HepG2 (cell line): ENCODE data around the gene GORASP2. TPM values are rescaled to one million over a fixed set of nuclear protein-coding genes. Genes with fewer than 3 reads are reported as not detected.

Source experiments
- ATAC-seq: fragments of 200-7000 bp; cut with Tn5 transposase; 3 replicates; pipeline ENCODE4 v1.9.1; 2020; ENCODE audit warnings: mild to moderate bottlenecking, moderate library complexity
- BruUV-seq: library from RNA; stranded (reverse); fragments of 400-500 nt; replicated peaks from 2 replicates; lab custom pipeline; 2021; lab: Mats Ljungman, UMichigan
- CTCF ChIA-PET: fragments of 300-600 bp; formaldehyde crosslinking; extraction: SDS; loops from one replicate; lab custom pipeline; 2021; ENCODE audit warnings: low total read pairs, inconsistent platforms, low intra/inter-chr PET ratio; lab: Yijun Ruan, JAX
- POLR2A ChIA-PET: fragments of 350-600 bp; sonication (Branson Sonifier 250); formaldehyde crosslinking; loops from one replicate; lab custom pipeline; 2020; ENCODE audit warnings: antibody characterized with exemption, inconsistent platforms; lab: Yijun Ruan, JAX
- DNase-seq: peaks from one replicate; pipeline ENCODE4 v3.0.0-alpha.2; 2015; ENCODE audit warnings: low spot score
- FAIRE-seq: peaks from 3 replicates; lab custom pipeline; 2011; peaks lifted over from hg19 to GRCh38; lab: Jason Lieb, UNC
- H2AFZ ChIP-seq: one replicate; pipeline ENCODE4 v1.6.1; 2011; ENCODE audit warnings: low read length, inconsistent platforms
- H3K27ac ChIP-seq: fragments of 300-600 bp; 3 replicates; pipeline ENCODE4 v1.8.0; 2011; ENCODE audit warnings: mixed run types, mild to moderate bottlenecking, mixed read lengths, low read length, inconsistent platforms; ENCODE audit not compliant: insufficient read depth; ENCODE audit errors: extremely low read length
- H3K27me3 ChIP-seq, 2 experiments: fragments of 200-600 bp in 1 of 2; 2 replicates in 1 of 2; 3 replicates in 1 of 2; pipeline versions ENCODE4 v1.6.0 to v1.8.0; 2011; ENCODE audit warnings: low read length in 2 of 2, mild to moderate bottlenecking in 2 of 2, moderate library complexity in 2 of 2, inconsistent platforms in 1 of 2; ENCODE audit not compliant: insufficient read depth in 2 of 2, control insufficient read depth in 1 of 2
- H3K36me3 ChIP-seq, 2 experiments: fragments of 200-600 bp in 1 of 2; replicated peaks in 1 of 2; 2 replicates in 1 of 2; 3 replicates in 1 of 2; pipeline versions ENCODE4 v1.5.1 to v1.8.0; 2011; ENCODE audit warnings: low read length in 2 of 2, inconsistent platforms in 1 of 2; ENCODE audit not compliant: insufficient read depth in 2 of 2, control insufficient read depth in 1 of 2
- H3K4me1 ChIP-seq: 2 replicates; pipeline ENCODE4 v1.5.1; 2012; ENCODE audit warnings: low read length, inconsistent platforms; ENCODE audit not compliant: insufficient read depth
- H3K4me2 ChIP-seq: 2 replicates; pipeline ENCODE4 v1.6.0; 2011; ENCODE audit warnings: low read depth, low read length, inconsistent platforms
- H3K4me3 ChIP-seq, 3 experiments: fragments of 200-600 bp in 1 of 3; sonication (generic), shearing (Covaris generic) in 1 of 3; replicated peaks in 1 of 3; 2 replicates each; pipeline ENCODE4 v1.5.1; 2011 to 2016; ENCODE audit warnings: low read length in 3 of 3, inconsistent platforms in 2 of 3, low read depth in 2 of 3, mild to moderate bottlenecking in 2 of 3, control low read depth in 1 of 3, mixed read lengths in 1 of 3; ENCODE audit not compliant: insufficient read depth in 1 of 3
- H3K79me2 ChIP-seq: one replicate; pipeline ENCODE4 v1.6.1; 2011; ENCODE audit warnings: low read length, inconsistent platforms; ENCODE audit not compliant: insufficient read depth
- H3K9ac ChIP-seq: 2 replicates; pipeline ENCODE4 v1.6.0; 2011; ENCODE audit warnings: mild to moderate bottlenecking, low read depth, low read length, inconsistent platforms; ENCODE audit not compliant: insufficient read depth
- H3K9me3 ChIP-seq: 2 replicates; pipeline ENCODE4 v1.5.1; 2012; ENCODE audit warnings: mild to moderate bottlenecking, low read length
- H4K20me1 ChIP-seq: 2 replicates; pipeline ENCODE4 v1.6.0; 2011; ENCODE audit warnings: inconsistent platforms, mild to moderate bottlenecking, low read length, moderate library complexity; ENCODE audit not compliant: insufficient read depth
- NFIB ChIP-seq: sonication (generic); formaldehyde crosslinking; IDR thresholded peaks from 2 replicates; pipeline ENCODE4 v1.9.0; 2021; ENCODE audit warnings: missing genetic modification reagents, mild to moderate bottlenecking, borderline replicate concordance
- NFKBIZ ChIP-seq: IDR thresholded peaks from 2 replicates; pipeline ENCODE4 v1.6.1; 2018; ENCODE audit warnings: missing genetic modification reagents, missing compliant biosample characterization
- REL ChIP-seq: sonication (generic); formaldehyde crosslinking; conservative IDR thresholded peaks from 2 replicates; pipeline ENCODE4 v1.8.0; 2022; ENCODE audit warnings: mild to moderate bottlenecking, missing genetic modification reagents, moderate library complexity
- TAF15 ChIP-seq: fragments of 200-400 bp; formaldehyde crosslinking; IDR thresholded peaks from one replicate; pipeline ENCODE4 v1.6.1; 2018; ENCODE audit warnings: mild to moderate bottlenecking, low read depth, low read length; ENCODE audit not compliant: poor library complexity, severe bottlenecking
- TBX3 ChIP-seq: fragments of 450-650 bp; IDR thresholded peaks from 2 replicates; pipeline ENCODE4 v1.6.1; 2017; ENCODE audit warnings: antibody characterized with exemption, mild to moderate bottlenecking, inconsistent platforms, borderline replicate concordance
- TOPORS ChIP-seq: sonication (generic); formaldehyde crosslinking; IDR thresholded peaks from 2 replicates; pipeline ENCODE4 v1.8.0; 2023; ENCODE audit warnings: mild to moderate bottlenecking, missing genetic modification reagents
- ZBTB7A ChIP-seq: sonication (generic); formaldehyde crosslinking; IDR thresholded peaks from 2 replicates; pipeline ENCODE4 v1.8.0; 2022; ENCODE audit warnings: mild to moderate bottlenecking, missing genetic modification reagents
- ZBTB7B ChIP-seq: sonication (generic); formaldehyde crosslinking; IDR thresholded peaks from 2 replicates; pipeline ENCODE4 v1.4.0; 2020; ENCODE audit warnings: missing genetic modification reagents
- ZFYVE20 ChIP-seq: sonication (generic); formaldehyde crosslinking; IDR thresholded peaks from 2 replicates; pipeline ENCODE4 v1.8.0; 2023; ENCODE audit warnings: low read depth, mild to moderate bottlenecking, moderate library complexity, missing genetic modification reagents, borderline replicate concordance
- ZNF354B ChIP-seq: sonication (generic); formaldehyde crosslinking; IDR thresholded peaks from 2 replicates; pipeline ENCODE4 v1.8.0; 2022; ENCODE audit warnings: mild to moderate bottlenecking, missing genetic modification reagents
- ZNF766 ChIP-seq: sonication (generic); formaldehyde crosslinking; IDR thresholded peaks from 2 replicates; pipeline ENCODE4 v1.5.0; 2020; ENCODE audit warnings: missing genetic modification reagents, borderline replicate concordance
- ZNF841 ChIP-seq: sonication (generic); formaldehyde crosslinking; IDR thresholded peaks from 2 replicates; pipeline ENCODE4 v1.8.1; 2023; ENCODE audit warnings: missing genetic modification reagents, borderline replicate concordance
- WGBS: methylation state at CpG from one replicate; pipeline ENCODE4 v1.1.6; 2017; ENCODE audit warnings: low lambda C conversion rate; 5-methylcytosine and 5-hydroxymethylcytosine counted together
- in situ Hi-C: cut with HindIII; loops from 2 replicates; pipeline ENCODE4 v1.10.0; 2017; ENCODE audit warnings: low pct_unique_long_range_greater_than_20kb; ENCODE audit not compliant: extremely low pct_ligation_motif_present
- intact Hi-C: fragments of 100-400 bp; cut with micrococcal nuclease; formaldehyde crosslinking; loops from one replicate; pipeline ENCODE4 v1.10.0; 2022; ENCODE audit not compliant: unreplicated experiment
- polyA plus RNA-seq, 8 experiments: library from polyadenylated mRNA; depleted of rRNA in 3 of 8; stranded (reverse) in 7 of 8; unstranded in 1 of 8; fragments of >200 nt; fragmentation: Illumina TruSeq in 4 of 8; extraction: Trizol in 4 of 8; gene quantifications; 2 replicates each; pipeline versions ENCODE4 v1.2.1 to v1.2.3, GENCODE V29; 2011 to 2016; ENCODE audit warnings: low read depth in 4 of 8, missing spikeins in 1 of 8, mixed read lengths in 1 of 8; ENCODE audit not compliant: insufficient read depth in 1 of 8
- total RNA-seq, 5 experiments: library from RNA; depleted of rRNA; stranded (reverse); fragments of >200 nt; fragmentation: Illumina TruSeq; extraction: Trizol; gene quantifications; 2 replicates each; pipeline ENCODE4 v1.2.3, GENCODE V29; 2016; ENCODE audit warnings: low read depth in 1 of 5
- TF ChIP-seq, protein P1 (sequence below): IDR thresholded peaks from 2 replicates; pipeline ENCODE4 v1.4.0; 2020; ENCODE audit warnings: mild to moderate bottlenecking, missing genetic modification reagents
- TF ChIP-seq, protein P2 (sequence below): sonication (generic); formaldehyde crosslinking; IDR thresholded peaks from 2 replicates; pipeline ENCODE4 v1.4.0; 2020; ENCODE audit warnings: missing genetic modification reagents, borderline replicate concordance
- TF ChIP-seq, protein P3 (sequence below): sonication (generic); formaldehyde crosslinking; IDR thresholded peaks from 2 replicates; pipeline ENCODE4 v1.4.0; 2020; ENCODE audit warnings: missing genetic modification reagents

GORASP2 gene
- total and polyA plus RNA-seq, 2 of the 13 experiments (the other 11 are each of a cell fraction or from before 2014, with no cell fraction given), result 103 to 239 TPM

DNA sequence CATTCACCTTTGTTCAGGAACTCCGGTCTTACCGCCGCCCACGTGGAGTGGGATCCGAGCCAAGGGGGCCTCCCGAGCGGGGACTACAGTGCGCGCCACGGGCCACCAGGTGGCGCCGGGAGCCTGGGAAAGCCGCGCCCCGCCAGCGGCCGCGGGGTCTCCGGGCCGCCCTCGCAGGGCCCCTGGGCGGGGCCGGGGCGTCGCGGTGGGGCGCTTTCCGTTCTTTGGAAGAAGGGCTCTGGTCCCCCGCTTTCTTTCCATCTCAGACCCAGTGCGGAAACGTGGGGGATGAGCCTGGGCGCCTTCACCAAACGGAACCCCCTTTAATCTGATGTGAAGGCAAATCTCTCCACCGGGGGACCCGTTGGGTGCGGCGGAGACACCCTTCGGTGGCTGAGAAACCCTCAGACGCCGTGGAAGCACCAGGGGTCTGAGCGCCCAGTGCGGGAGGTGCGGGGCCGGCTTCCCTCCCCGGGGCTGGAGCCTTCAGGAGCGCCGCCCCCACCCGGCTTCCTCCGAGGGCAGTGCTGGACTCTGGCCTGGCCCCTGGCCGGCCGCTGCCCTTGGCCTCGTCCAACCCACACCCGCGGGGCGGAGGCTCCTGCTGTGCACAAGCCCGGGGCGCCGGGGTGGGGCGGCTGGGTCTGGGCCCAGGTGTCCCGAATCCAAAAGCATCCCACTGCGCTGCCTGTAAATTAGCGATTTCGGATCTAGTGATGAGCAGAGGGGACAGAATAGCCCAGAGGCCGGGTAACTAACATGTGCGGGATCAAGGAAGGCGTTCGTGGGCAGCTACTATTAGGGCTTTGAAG, 44.6 kb downstream of the GORASP2 start:
- no peak for FAIRE-seq
- intact Hi-C loops, result loop anchor here (1.0 to 10.0 kb wide), 6 partner anchors 114 to 1131 kb away; partner anchors contain the start of genes DCAF17 and DLX2
- ChIA-PET POLR2A (interaction anchor here (0.9 to 4.7 kb wide), 15 partner anchors 10 to 460 kb away, joined by 3 to 39 read pairs (median 4); partner anchors contain the start of genes DCAF17, GORASP2 and METTL8), CTCF (interaction anchor here (1.3 to 1.9 kb wide), 4 partner anchors 44 to 442 kb away, joined by 4 to 15 read pairs (median 4); partner anchors contain the start of genes GORASP2 and TLK1)
- peak overlapping the region; percentile 92 for H3K27ac ChIP-seq
- H3K4me3 ChIP-seq, result peak overlapping the region; percentile 62 to 83 (median 64)
- H3K36me3 ChIP-seq, result no peaks in the 10 kb centered on the region
- H3K9me3 ChIP-seq, result no peaks in the 10 kb centered on the region
- TSS peak; percentile 45 for BruUV-seq
- H4K20me1 ChIP-seq, result no peaks in the 10 kb centered on the region
- H3K9ac ChIP-seq, result peak overlapping the region; percentile 88
- ATAC-seq, result peak; percentile 76
- peak; percentile 83 for DNase-seq
- WGBS, result 2% methylated on average over 28 of the region's 67 CpGs
- peak overlapping the region; percentile 96 for H3K4me2 ChIP-seq
- peaks cover 58% of the 10 kb centered on the region for H3K4me1 ChIP-seq
- no peaks in the 10 kb centered on the region for H3K79me2 ChIP-seq
- no peaks in the 10 kb centered on the region for H3K27me3 ChIP-seq
- in situ Hi-C loops, result loop anchor here (5.0 kb wide), 2 partner anchors 184 to 444 kb away; no protein-coding TSS in a partner anchor
- H2AFZ ChIP-seq, result peak overlapping the region; percentile 32
- TF ChIP-seq REL (CRISPR knock-in tag) (no peak), TBX3 (no peak), TAF15 (peak; percentile 64), ZBTB7A (CRISPR knock-in tag) (peak; percentile 62; the same call in 1 of the 2 replicates), ZBTB7B (CRISPR knock-in tag) (peak; percentile 60), ZNF354B (CRISPR knock-in tag) (peak; percentile 33; the same call in 1 of the 2 replicates), TOPORS (CRISPR knock-in tag) (no peak), NFKBIZ (CRISPR knock-in tag) (0 out of 2 replicates have a peak, but pooled peaks have one; percentile 45), ZNF841 (no peak), ZFYVE20 (CRISPR knock-in tag) (0 out of 2 replicates have a peak, but pooled peaks have one; percentile 60), NFIB (CRISPR knock-in tag) (0 out of 2 replicates have a peak, but pooled peaks have one; percentile 76), ZNF766 (peak; percentile 93)
- TF ChIP-seq, protein P1, sequence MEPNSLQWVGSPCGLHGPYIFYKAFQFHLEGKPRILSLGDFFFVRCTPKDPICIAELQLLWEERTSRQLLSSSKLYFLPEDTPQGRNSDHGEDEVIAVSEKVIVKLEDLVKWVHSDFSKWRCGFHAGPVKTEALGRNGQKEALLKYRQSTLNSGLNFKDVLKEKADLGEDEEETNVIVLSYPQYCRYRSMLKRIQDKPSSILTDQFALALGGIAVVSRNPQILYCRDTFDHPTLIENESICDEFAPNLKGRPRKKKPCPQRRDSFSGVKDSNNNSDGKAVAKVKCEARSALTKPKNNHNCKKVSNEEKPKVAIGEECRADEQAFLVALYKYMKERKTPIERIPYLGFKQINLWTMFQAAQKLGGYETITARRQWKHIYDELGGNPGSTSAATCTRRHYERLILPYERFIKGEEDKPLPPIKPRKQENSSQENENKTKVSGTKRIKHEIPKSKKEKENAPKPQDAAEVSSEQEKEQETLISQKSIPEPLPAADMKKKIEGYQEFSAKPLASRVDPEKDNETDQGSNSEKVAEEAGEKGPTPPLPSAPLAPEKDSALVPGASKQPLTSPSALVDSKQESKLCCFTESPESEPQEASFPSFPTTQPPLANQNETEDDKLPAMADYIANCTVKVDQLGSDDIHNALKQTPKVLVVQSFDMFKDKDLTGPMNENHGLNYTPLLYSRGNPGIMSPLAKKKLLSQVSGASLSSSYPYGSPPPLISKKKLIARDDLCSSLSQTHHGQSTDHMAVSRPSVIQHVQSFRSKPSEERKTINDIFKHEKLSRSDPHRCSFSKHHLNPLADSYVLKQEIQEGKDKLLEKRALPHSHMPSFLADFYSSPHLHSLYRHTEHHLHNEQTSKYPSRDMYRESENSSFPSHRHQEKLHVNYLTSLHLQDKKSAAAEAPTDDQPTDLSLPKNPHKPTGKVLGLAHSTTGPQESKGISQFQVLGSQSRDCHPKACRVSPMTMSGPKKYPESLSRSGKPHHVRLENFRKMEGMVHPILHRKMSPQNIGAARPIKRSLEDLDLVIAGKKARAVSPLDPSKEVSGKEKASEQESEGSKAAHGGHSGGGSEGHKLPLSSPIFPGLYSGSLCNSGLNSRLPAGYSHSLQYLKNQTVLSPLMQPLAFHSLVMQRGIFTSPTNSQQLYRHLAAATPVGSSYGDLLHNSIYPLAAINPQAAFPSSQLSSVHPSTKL (CRISPR knock-in tag), result peak; percentile 39
- TF ChIP-seq, protein P2, sequence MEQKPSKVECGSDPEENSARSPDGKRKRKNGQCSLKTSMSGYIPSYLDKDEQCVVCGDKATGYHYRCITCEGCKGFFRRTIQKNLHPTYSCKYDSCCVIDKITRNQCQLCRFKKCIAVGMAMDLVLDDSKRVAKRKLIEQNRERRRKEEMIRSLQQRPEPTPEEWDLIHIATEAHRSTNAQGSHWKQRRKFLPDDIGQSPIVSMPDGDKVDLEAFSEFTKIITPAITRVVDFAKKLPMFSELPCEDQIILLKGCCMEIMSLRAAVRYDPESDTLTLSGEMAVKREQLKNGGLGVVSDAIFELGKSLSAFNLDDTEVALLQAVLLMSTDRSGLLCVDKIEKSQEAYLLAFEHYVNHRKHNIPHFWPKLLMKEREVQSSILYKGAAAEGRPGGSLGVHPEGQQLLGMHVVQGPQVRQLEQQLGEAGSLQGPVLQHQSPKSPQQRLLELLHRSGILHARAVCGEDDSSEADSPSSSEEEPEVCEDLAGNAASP, result peak; percentile 93; the same call in 1 of the 2 replicates
- TF ChIP-seq, protein P3, sequence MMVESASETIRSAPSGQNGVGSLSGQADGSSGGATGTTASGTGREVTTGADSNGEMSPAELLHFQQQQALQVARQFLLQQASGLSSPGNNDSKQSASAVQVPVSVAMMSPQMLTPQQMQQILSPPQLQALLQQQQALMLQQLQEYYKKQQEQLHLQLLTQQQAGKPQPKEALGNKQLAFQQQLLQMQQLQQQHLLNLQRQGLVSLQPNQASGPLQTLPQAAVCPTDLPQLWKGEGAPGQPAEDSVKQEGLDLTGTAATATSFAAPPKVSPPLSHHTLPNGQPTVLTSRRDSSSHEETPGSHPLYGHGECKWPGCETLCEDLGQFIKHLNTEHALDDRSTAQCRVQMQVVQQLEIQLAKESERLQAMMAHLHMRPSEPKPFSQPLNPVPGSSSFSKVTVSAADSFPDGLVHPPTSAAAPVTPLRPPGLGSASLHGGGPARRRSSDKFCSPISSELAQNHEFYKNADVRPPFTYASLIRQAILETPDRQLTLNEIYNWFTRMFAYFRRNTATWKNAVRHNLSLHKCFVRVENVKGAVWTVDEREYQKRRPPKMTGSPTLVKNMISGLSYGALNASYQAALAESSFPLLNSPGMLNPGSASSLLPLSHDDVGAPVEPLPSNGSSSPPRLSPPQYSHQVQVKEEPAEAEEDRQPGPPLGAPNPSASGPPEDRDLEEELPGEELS, result peak; percentile 63; the same call in 1 of the 2 replicates
